GM12874 (cell line): ENCODE data around the gene PAXX.

Experiments
- CTCF ChIP-seq: IDR thresholded peaks from 2 replicates; pipeline ENCODE4 v1.5.1; 2011; ENCODE audit warnings: low read depth, mild to moderate bottlenecking, control low read depth, low read length, moderate library complexity; ENCODE audit not compliant: insufficient read depth

The PAXX gene

GRCh38 chr9:136983167-136983566 is 9.1 kb upstream of the PAXX start:
- no peak for TF ChIP-seq CTCF

- TF ChIP-seq CTCF, result no peak
Observed at GRCh38 chr9:136983656-136984314, 8.4 kb upstream of the PAXX start.

- TF ChIP-seq CTCF, result no peak
Observed at GRCh38 chr9:136984464-136985026, 7.7 kb upstream of the PAXX start.

GRCh38 chr9:136985027-136985602 is 7.1 kb upstream of the PAXX start:
- no peak for TF ChIP-seq CTCF

- TF ChIP-seq CTCF, result no peak
Observed at GRCh38 chr9:136985853-136986252, 6.4 kb upstream of the PAXX start.

GRCh38 chr9:136988872-136989271 is 3.4 kb upstream of the PAXX start:
- TF ChIP-seq CTCF, result no peak

- TF ChIP-seq CTCF, result no peak
Observed at GRCh38 chr9:136990242-136990911, 1.8 kb upstream of the PAXX start.
